HG03575 (cell line): ENCODE results near the gene KNSTRN.

Experiments used
- ATAC-seq: cut with Tn5 transposase; IDR thresholded peaks from one replicate; pipeline ENCODE4 v1.9.1; 2021; ENCODE audit not compliant: unreplicated experiment, insufficient number of reproducible peaks, low FRiP score; ENCODE audit errors: extremely low read depth

Gene KNSTRN

DNA sequence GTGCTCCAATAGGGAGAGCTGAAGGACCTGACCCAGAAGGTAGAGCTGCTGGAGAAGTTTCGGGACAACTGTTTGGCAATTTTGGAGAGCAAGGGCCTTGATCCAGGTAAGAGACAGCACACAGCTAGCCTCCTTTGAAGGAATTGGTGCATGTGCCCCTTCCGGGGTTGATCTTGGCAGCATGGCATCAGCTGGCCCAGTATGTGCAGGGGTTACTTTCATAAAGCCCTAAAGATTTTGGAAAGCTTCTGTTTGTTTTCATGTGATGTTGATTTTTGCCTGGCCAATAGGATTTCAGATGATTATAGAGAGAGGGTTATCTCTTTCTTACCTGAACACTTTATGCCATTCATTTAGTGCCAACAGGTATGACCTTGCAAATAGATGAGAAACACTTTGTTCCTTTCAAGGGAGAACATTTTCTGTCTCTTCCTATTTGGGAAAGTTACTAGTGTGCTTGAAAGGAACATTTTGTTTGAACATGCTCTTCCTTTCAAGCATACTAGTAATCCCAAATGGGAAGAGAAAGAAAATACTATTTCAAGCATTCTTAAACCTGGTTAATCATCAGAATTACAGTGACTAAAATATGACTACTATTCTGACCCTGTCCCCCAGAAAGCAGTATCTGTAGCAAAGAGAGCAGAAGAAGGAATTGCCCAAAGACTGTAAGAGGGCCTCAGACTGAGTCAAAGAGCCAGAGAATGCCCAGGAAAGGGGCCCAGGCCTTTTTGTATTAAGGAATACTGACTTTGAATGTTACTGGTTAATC is 7.5 kb downstream of the KNSTRN start:
- ATAC-seq: no peak

DNA sequence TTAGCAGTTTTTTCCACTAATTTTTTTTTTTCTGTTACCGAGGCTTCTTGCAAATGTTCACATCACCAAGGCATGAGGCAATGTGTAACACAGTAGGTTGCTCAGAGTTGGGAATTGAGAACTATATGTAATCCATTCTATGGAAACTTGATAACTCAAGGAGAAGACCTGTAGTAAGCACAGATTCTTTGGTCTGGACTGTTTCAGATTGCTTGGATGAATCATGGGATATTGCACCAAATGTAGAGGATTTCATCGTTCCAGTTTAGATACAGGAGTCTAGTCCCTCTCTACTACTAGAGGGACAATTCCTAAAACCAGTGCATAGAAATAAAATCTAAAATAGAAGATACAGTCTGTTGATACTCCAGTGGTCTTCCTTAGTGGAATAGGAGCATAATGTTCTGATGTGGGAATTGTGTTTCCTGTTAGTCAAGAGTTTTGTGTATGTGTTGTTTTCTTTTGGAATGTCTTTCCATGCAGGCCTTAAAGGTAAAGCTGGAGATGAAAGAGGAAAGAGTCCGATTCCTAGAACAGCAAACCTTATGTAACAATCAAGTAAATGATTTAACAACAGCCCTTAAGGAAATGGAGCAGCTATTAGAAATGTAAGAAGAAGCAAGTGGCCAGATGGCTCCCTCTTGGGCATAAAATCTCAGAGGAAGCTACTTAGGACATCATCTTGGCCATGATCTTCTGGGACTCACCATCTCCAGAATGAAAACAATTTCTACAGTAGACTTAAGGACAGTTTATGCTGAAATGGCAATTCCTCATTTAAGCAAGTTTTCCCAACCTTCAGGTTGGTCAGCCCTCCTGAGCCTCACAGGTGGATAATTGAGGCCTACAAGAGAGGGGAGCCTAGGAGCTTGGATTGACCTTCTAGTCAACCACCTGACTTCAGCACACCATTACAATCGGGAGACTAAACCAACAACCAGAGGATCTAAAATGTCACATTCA is 10.7 kb downstream of the KNSTRN start:
- no peak for ATAC-seq

- no peak for ATAC-seq
These were observed 15.3 kb downstream of the KNSTRN start for GRCh38 chr15:40397688-40398412.

DNA sequence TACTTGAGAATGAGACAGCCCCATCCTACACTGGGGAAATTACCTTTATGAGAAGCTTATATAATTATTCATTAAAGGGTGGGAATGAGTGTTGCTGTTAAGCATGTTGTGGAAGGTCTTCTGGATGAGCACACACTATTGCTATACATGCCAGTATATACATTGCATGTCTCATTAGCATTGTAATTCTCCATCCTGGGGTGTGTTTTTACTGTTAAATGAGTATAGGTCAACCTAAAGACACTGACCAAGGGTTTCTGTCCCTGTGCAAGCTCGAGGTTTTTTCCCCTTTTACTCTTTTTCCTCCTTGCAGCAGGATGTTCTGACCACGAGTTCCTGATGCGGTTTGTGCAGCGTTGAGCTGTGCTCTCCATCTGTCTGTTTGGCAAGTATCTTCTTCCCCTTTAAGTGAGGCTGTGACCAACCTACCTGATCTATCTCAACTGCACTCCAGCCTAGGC is 15.9 kb downstream of the KNSTRN start:
- ATAC-seq: peak; percentile 54

DNA sequence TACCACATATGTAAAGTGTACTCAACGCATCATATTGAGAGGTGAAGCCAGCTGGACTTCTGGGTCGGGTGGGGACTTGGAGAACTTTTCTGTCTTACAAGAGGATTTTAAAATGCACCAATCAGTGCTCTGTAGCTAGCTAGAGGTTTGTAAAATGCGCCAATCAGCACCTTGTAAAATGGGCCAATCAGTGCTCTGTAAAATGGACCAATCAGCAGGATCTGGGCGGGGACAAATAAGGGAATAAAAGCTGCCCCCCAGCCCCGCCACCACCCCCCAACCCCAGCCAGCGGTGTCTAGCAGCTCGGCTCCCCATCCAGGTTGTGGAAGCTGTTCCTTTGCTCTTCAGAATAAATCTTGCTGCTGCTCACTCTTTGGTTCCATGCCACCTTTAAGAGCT is 16.8 kb downstream of the KNSTRN start:
- ATAC-seq: no peak

DNA sequence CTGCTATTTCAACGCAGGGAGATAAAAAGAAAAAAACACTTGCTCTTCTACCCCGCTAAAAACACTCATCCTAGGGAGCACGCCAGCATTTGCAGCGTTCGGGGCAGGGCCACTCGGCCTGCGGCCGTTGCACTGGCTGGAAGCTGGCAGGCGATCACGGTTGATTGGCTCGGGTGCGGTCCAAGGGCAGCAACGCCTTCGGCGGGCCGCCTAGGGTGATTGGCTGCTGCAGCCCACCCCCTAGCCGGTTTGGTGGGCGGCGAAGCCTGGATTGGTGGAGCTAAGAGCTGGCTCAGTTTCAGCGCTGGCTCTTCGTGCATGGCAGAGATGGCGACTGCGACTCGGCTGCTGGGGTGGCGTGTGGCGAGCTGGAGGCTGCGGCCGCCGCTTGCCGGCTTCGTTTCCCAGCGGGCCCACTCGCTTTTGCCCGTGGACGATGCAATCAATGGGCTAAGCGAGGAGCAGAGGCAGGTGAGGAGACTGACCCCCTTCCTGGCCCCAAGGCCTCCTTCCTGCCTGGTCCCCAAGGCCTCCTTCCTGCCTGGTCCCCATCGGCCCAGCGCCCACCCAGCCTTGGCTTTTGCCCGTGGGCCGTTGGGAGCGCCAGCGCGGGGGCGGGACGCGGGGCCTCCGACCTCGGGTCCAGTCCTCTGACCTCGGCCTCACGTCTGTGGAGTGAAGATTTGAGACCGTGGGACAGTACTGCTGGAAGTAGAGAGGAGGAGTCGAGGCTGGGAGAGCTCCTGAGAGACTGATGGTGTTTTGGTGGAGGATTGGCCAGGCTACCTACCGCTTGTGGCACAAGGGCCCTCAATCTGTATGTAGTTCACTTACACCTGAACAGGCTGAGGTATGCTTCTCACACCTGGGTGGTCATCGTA is 23.2 kb downstream of the KNSTRN start, which contains the start of gene IVD:
Gene IVD, plus strand, starts transcription at position 295 of the 881 bp plus-strand sequence. Its CDS starts 33 bp downstream, at position 328.
- peak; percentile 58 for ATAC-seq

- ATAC-seq: no peak
These were observed 24.9 kb downstream of the KNSTRN start for GRCh38 chr15:40407330-40407990.

GRCh38 chr15:40409366-40409765 is 26.8 kb downstream of the KNSTRN start:
- ATAC-seq: no peak

DNA sequence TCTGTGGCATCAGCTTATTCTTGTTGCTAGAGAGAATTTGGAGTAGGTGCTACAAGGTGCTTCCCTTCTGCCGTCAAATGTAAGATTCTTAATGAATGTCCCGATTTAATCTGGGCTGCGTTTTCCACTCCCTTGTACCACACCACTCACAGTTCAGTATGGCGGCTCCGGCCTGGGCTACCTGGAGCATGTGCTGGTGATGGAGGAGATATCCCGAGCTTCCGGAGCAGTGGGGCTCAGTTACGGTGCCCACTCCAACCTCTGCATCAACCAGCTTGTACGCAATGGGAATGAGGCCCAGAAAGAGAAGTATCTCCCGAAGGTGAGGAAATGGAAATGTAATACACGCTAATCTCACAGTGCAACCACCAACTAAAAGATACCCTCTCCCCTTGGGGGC is 28.0 kb downstream of the KNSTRN start:
- no peak for ATAC-seq

- ATAC-seq: no peak
These were observed 29.7 kb downstream of the KNSTRN start for GRCh38 chr15:40412095-40412759.

GRCh38 chr15:40413036-40413435 is 30.5 kb downstream of the KNSTRN start:
- no peak for ATAC-seq

DNA sequence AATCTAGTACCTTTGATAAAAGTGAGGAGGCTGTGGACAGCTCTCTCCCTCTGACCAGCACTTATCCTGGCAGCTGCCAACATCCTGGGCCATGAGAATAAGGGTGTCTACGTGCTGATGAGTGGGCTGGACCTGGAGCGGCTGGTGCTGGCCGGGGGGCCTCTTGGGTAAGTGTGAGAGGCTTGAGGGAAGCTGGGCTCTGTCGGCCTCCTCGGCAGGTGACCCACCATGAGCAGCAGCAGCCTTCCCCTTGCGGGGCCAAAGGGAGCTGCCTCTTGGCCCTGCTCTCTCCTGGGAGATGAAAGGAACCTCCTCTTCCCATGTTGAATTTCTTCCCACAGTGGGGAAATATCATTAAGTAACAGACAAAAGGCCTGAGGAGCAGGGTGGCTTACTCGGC is 32.3 kb downstream of the KNSTRN start:
- ATAC-seq: no peak

DNA sequence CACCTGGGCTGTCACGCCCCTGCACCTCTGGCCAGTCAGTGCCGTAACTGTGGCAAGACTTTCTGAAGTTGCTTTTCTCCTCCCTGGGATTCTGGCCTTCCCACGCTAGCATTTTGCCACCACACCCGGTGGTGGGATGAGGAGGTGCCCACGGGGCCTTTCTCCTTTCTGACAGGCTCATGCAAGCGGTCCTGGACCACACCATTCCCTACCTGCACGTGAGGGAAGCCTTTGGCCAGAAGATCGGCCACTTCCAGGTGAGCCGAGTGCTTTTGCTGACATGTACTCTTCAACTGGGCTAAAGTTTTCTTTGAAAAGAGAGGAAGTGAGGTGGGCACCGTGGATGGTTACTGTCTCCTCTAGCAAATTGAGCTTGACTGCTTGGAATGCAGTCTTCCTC is 32.7 kb downstream of the KNSTRN start:
- no peak for ATAC-seq

DNA sequence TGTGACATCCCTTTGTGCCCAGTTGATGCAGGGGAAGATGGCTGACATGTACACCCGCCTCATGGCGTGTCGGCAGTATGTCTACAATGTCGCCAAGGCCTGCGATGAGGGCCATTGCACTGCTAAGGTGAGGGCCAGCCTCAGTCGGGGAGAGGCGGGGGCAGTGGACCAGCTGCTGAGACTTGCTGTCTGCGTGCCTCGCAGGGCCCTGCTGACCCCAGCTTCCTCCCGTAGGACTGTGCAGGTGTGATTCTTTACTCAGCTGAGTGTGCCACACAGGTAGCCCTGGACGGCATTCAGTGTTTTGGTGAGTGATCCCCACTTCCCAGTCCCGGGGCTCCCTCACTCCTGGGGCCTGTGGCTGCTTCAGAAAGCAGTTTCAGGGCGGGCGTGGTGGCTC is 33.5 kb downstream of the KNSTRN start:
- ATAC-seq: no peak

DNA sequence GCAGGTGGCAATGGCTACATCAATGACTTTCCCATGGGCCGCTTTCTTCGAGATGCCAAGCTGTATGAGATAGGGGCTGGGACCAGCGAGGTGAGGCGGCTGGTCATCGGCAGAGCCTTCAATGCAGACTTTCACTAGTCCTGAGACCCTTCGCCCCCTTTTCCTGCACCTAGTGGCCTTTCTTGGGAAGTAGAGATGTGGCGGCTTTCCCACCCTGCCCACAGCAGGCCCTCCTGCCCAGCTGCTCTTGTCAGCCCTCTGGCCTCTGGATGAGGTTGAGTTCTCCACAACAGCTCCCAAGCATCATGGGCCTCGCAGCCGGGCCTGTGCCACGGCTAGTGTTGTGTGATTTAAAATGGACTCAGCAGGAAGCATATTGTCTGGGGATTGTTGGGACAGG is 35.6 kb downstream of the KNSTRN start:
- ATAC-seq: no peak

DNA sequence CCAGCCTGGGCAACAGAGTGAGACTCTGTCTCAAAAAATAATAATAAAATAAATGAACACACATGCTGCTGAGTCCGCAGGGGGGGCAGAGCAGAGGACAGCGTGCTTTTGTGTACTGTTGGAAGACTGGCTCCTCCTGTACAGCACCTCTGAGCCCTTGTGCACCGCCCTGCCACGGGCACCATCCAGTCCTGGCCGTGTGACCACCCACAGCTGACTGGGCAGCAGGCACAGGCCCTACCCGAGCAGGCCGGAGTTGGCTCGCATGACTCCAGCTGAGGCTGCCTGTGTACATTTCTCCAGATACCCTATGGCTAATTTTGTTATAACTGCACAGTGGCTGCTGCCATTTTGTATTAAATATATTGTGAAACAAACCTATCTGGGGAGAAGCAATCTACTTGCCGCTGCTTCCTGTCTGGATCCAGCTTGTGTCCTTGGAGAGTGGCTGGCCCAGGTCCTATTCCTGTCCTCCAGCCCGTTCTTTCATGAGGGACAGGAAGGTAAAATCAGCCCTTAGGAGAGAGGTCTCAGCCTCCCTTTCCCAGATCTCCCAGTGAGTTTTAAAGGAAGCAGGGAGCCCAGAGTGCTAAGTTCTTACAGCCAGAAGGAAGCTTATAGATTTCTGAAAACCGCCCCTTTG is 37.7 kb downstream of the KNSTRN start:
- ATAC-seq: no peak

DNA sequence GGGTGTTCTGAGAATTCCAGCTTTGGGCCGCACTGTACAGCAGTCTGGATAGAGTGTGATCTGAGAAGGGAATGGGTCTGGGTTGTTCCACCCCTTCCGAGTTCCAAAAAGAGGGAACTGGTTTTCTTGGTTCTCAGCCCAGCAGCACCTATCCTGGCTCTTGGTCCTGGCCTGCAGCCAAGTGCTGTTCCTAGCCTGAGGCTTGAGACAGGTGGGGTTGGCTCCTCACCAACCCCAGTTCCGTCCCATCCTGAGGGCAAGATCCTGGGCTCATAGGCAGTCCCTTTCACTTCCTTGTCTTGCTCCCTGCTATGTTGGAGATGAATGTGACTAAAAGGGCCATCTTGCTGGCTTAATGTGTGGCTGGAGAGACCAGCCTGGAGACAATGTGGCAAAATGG is 38.3 kb downstream of the KNSTRN start:
- no peak for ATAC-seq
